ENCODE results near the gene PDE6B.

- TF ChIP-seq, protein P1, sequence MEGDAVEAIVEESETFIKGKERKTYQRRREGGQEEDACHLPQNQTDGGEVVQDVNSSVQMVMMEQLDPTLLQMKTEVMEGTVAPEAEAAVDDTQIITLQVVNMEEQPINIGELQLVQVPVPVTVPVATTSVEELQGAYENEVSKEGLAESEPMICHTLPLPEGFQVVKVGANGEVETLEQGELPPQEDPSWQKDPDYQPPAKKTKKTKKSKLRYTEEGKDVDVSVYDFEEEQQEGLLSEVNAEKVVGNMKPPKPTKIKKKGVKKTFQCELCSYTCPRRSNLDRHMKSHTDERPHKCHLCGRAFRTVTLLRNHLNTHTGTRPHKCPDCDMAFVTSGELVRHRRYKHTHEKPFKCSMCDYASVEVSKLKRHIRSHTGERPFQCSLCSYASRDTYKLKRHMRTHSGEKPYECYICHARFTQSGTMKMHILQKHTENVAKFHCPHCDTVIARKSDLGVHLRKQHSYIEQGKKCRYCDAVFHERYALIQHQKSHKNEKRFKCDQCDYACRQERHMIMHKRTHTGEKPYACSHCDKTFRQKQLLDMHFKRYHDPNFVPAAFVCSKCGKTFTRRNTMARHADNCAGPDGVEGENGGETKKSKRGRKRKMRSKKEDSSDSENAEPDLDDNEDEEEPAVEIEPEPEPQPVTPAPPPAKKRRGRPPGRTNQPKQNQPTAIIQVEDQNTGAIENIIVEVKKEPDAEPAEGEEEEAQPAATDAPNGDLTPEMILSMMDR (conservative IDR thresholded peaks at IDR 0.05), result no peak
- TF ChIP-seq ZFX (IDR thresholded peaks at IDR 0.05), result no peak
These were observed 7.6 kb downstream of the PDE6B start for GRCh38 chr4:632926-633325.

All from C4-2B (cell line).